IMR-90 (cell line): ENCODE data around the gene LCE3C. TPM values are rescaled to one million over a fixed set of nuclear protein-coding genes. Genes with fewer than 3 reads are reported as not detected.

Experiments
- ATAC-seq: fragments of 200-7000 bp; cut with Tn5 transposase; 2 replicates; pipeline ENCODE4 v1.9.1; 2020; ENCODE audit warnings: low read depth, mild to moderate bottlenecking, moderate library complexity
- BruUV-seq: library from RNA; stranded (reverse); fragments of 400-500 nt; replicated peaks from 2 replicates; lab custom pipeline; 2021; lab: Mats Ljungman, UMichigan
- CTCF ChIA-PET: fragments of 300-600 bp; formaldehyde crosslinking; extraction: SDS; loops from one replicate; lab custom pipeline; 2021; ENCODE audit warnings: antibody characterized with exemption; lab: Yijun Ruan, JAX
- POLR2A ChIA-PET: fragments of 300-600 bp; sonication (Branson Sonifier 250); formaldehyde crosslinking; loops from one replicate; lab custom pipeline; 2022; ENCODE audit warnings: antibody characterized with exemption; ENCODE audit not compliant: unreplicated experiment; lab: Charles Lee
- DNase-seq: peaks from one replicate; pipeline ENCODE4 v3.0.0; 2013
- H2AFZ ChIP-seq: replicated peaks from 2 replicates; pipeline ENCODE3; 2013; ENCODE audit warnings: low read length, mild to moderate bottlenecking; ENCODE audit not compliant: poor library complexity
- H2AK5ac ChIP-seq: 2 replicates; pipeline ENCODE4 v1.6.1; 2013; ENCODE audit warnings: low read depth, low read length, inconsistent platforms
- H2AK9ac ChIP-seq: replicated peaks from 2 replicates; pipeline ENCODE3; 2013; ENCODE audit warnings: mild to moderate bottlenecking, low read depth, low read length, moderate library complexity; ENCODE audit not compliant: poor library complexity
- H2BK120ac ChIP-seq: 2 replicates; pipeline ENCODE4 v1.6.1; 2013; ENCODE audit warnings: low read depth, low read length, inconsistent platforms
- H2BK15ac ChIP-seq: 3 replicates; pipeline ENCODE4 v1.6.1; 2013; ENCODE audit warnings: low read depth, low read length, inconsistent platforms
- H2BK20ac ChIP-seq: 2 replicates; pipeline ENCODE4 v1.6.1; 2013; ENCODE audit warnings: low read depth, mild to moderate bottlenecking, inconsistent platforms, low read length, moderate library complexity
- H2BK5ac ChIP-seq: 2 replicates; pipeline ENCODE4 v1.6.1; 2013; ENCODE audit warnings: mild to moderate bottlenecking, low read depth, low read length, inconsistent platforms; ENCODE audit not compliant: poor library complexity, severe bottlenecking
- H3K14ac ChIP-seq: replicated peaks from 2 replicates; pipeline ENCODE4 v1.6.1; 2013; ENCODE audit warnings: low read depth, low read length, inconsistent platforms
- H3K18ac ChIP-seq: 2 replicates; pipeline ENCODE4 v1.6.1; 2013; ENCODE audit warnings: low read depth, low read length, control low read depth
- H3K23ac ChIP-seq: 2 replicates; pipeline ENCODE4 v1.6.1; 2013; ENCODE audit warnings: low read depth, low read length, inconsistent platforms
- H3K27ac ChIP-seq: 2 replicates; pipeline ENCODE4 v1.5.1; 2013; ENCODE audit warnings: mild to moderate bottlenecking, control low read depth, low read length; ENCODE audit not compliant: insufficient read depth
- H3K27me3 ChIP-seq: 2 replicates; pipeline ENCODE4 v1.6.1; 2013; ENCODE audit warnings: low read length; ENCODE audit not compliant: control insufficient read depth, insufficient read depth
- H3K36me3 ChIP-seq: 2 replicates; pipeline ENCODE4 v1.6.1; 2013; ENCODE audit warnings: low read length, mixed read lengths; ENCODE audit not compliant: control insufficient read depth, insufficient read depth
- H3K4ac ChIP-seq: 2 replicates; pipeline ENCODE4 v1.6.1; 2013; ENCODE audit warnings: low read depth, low read length, inconsistent platforms
- H3K4me1 ChIP-seq: 2 replicates; pipeline ENCODE4 v1.6.1; 2013; ENCODE audit warnings: low read length, mixed read lengths; ENCODE audit not compliant: control insufficient read depth, insufficient read depth
- H3K4me2 ChIP-seq: 2 replicates; pipeline ENCODE4 v1.6.1; 2013; ENCODE audit warnings: low read depth, mild to moderate bottlenecking, control low read depth, low read length, moderate library complexity
- H3K4me3 ChIP-seq: 2 replicates; pipeline ENCODE4 v1.5.1; 2013; ENCODE audit warnings: low read depth, mild to moderate bottlenecking, control low read depth, low read length, moderate library complexity; ENCODE audit not compliant: insufficient read depth
- H3K56ac ChIP-seq: 2 replicates; pipeline ENCODE4 v1.6.1; 2013; ENCODE audit warnings: low read length, inconsistent platforms; ENCODE audit not compliant: insufficient read depth; ENCODE audit errors: extremely low read depth
- H3K79me1 ChIP-seq, 2 experiments: 2 replicates each; pipeline ENCODE4 v1.6.1; 2013; ENCODE audit warnings: low read length in 2 of 2, inconsistent platforms in 1 of 2, low read depth in 1 of 2
- H3K9ac ChIP-seq: 2 replicates; pipeline ENCODE4 v1.6.1; 2013; ENCODE audit warnings: low read depth, low read length, control low read depth
- H3K9me1 ChIP-seq: 2 replicates; pipeline ENCODE4 v1.6.1; 2013; ENCODE audit warnings: low read length, inconsistent platforms; ENCODE audit not compliant: insufficient read depth
- H3K9me3 ChIP-seq: 2 replicates; pipeline ENCODE4 v1.6.1; 2013; ENCODE audit warnings: low read length; ENCODE audit not compliant: control insufficient read depth, insufficient read depth
- H4K20me1 ChIP-seq: 2 replicates; pipeline ENCODE4 v1.6.1; 2013; ENCODE audit warnings: low read length, inconsistent platforms; ENCODE audit not compliant: insufficient read depth
- H4K5ac ChIP-seq: 2 replicates; pipeline ENCODE4 v1.6.1; 2013; ENCODE audit warnings: mild to moderate bottlenecking, low read depth, low read length, control low read depth
- H4K8ac ChIP-seq, 2 experiments: 2 replicates each; pipeline ENCODE4 v1.6.1; 2013; ENCODE audit warnings: low read depth in 2 of 2, low read length in 2 of 2, control low read depth in 1 of 2, inconsistent platforms in 1 of 2
- H4K91ac ChIP-seq: 2 replicates; pipeline ENCODE4 v1.6.1; 2013; ENCODE audit warnings: low read depth, low read length, inconsistent platforms; ENCODE audit not compliant: insufficient read depth
- SMC3 ChIP-seq: fragments of 150-350 bp; IDR thresholded peaks from 2 replicates; pipeline ENCODE4 v1.6.1; 2016; ENCODE audit warnings: low read depth, mild to moderate bottlenecking, antibody characterized with exemption, low read length, moderate library complexity
- WGBS, 2 experiments: methylation state at CpG; one replicate each; pipeline versions ENCODE4 v1.1.5 to v1.1.7; 2013; ENCODE audit warnings: missing lambda C conversion rate in 2 of 2; ENCODE audit not compliant: insufficient read length in 1 of 2; ENCODE audit errors: extremely low coverage in 2 of 2; 5-methylcytosine and 5-hydroxymethylcytosine counted together
- dilution Hi-C: fragments of 300-500 bp; cut with HindIII; formaldehyde crosslinking; loops from one replicate; pipeline ENCODE4 v1.14.3; 2018; ENCODE audit warnings: low sequenced_read_pairs; ENCODE audit not compliant: unreplicated experiment
- in situ Hi-C: fragments of 300-500 bp; cut with MboI; formaldehyde crosslinking; loops from 3 replicates; pipeline ENCODE4 v1.14.3; 2019; ENCODE audit warnings: low sequenced_read_pairs, inconsistent platforms, mixed read lengths
- intact Hi-C: fragments of 100-400 bp; cut with micrococcal nuclease; formaldehyde crosslinking; loops from 2 replicates; pipeline ENCODE4 v1.10.0; 2022
- polyA plus RNA-seq, 3 experiments: library from polyadenylated mRNA; depleted of rRNA; stranded (reverse); fragments of >200 nt; gene quantifications; 2 replicates each; pipeline ENCODE4 v1.2.3, GENCODE V29; 2012; ENCODE audit warnings: low replicate concordance in 1 of 3
- total RNA-seq: library from RNA; depleted of rRNA; stranded (reverse); fragments of >200 nt; gene quantifications from 2 replicates; pipeline ENCODE4 v1.2.3, GENCODE V29; 2012
- TF ChIP-seq, protein P1 (sequence below): conservative IDR thresholded peaks from 2 replicates; pipeline ENCODE4 v1.5.1; 2012; ENCODE audit warnings: mild to moderate bottlenecking, low read depth, low read length, improper control_type of control experiment

The LCE3C gene
- total and polyA plus RNA-seq, 2 of the 4 experiments (the other 2 are of a cell fraction): not detected

DNA sequence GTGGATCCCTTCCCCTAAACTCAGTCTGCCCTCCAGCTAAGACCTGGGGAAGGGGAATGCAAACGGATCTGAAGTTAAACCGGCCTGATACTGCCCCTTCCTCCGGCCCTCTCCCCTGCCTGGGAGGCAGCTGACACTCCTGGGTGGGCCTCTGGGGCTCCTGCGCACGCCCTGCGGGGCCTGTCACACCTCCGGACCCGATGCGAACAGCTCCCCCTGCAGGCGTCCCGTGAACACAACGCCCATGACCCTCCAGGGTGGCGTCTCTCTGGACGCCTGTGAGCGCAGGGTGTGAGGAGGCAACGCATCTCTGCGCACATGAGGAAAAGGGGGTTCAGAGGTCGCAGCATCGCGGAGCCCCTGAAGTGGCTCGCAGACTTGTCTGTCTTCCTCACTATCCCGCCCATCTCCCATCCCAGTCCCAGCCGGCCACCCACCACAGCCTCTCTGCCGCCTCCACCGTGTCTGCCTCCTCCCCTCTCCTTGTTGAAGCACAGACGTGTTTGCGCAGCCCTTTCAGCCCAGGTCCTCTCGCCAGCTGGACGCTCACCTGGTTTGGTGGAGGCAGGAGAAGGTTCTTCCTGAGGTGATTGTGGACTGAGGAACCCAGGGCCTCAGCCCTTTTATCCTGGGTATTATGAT is 23.3 kb downstream of the LCE3C start:
- no peak overlapping the region for H2BK15ac ChIP-seq
- peaks cover 3% of the 10 kb centered on the region for H3K9me3 ChIP-seq
- no peak overlapping the region for H2BK20ac ChIP-seq
- ChIA-PET CTCF (no interaction called here), POLR2A (no interaction called here)
- no peak overlapping the region for H3K56ac ChIP-seq
- no peak overlapping the region for H3K18ac ChIP-seq
- H2AK9ac ChIP-seq: no peak overlapping the region
- no peaks in the 10 kb centered on the region for H3K27me3 ChIP-seq
- WGBS, 2 experiments: 7% methylated on average over 9 of the region's 29 CpGs; no CpG with 5 or more reads in 1 of the 2 experiments
- H3K4me1 ChIP-seq: no peaks in the 10 kb centered on the region
- intact Hi-C loops (no loop called here), in situ Hi-C loops (loop anchor here (10.0 kb wide), 1 partner anchor 49 kb away; no protein-coding TSS in a partner anchor), dilution Hi-C loops (no loop called here)
- H3K14ac ChIP-seq: no peak overlapping the region
- H2AFZ ChIP-seq: no peak overlapping the region
- no peak overlapping the region for H3K4me3 ChIP-seq
- H3K4ac ChIP-seq: no peak overlapping the region
- ATAC-seq: no peak
- no peak overlapping the region for H4K5ac ChIP-seq
- DNase-seq: no peak
- H3K79me1 ChIP-seq: no peaks in the 10 kb centered on the region
- no peak overlapping the region for H2AK5ac ChIP-seq
- TF ChIP-seq, protein P1, sequence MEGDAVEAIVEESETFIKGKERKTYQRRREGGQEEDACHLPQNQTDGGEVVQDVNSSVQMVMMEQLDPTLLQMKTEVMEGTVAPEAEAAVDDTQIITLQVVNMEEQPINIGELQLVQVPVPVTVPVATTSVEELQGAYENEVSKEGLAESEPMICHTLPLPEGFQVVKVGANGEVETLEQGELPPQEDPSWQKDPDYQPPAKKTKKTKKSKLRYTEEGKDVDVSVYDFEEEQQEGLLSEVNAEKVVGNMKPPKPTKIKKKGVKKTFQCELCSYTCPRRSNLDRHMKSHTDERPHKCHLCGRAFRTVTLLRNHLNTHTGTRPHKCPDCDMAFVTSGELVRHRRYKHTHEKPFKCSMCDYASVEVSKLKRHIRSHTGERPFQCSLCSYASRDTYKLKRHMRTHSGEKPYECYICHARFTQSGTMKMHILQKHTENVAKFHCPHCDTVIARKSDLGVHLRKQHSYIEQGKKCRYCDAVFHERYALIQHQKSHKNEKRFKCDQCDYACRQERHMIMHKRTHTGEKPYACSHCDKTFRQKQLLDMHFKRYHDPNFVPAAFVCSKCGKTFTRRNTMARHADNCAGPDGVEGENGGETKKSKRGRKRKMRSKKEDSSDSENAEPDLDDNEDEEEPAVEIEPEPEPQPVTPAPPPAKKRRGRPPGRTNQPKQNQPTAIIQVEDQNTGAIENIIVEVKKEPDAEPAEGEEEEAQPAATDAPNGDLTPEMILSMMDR: 0 out of 2 replicates have a peak, but pooled peaks have one; percentile 3
- no peak for TF ChIP-seq SMC3
- no peak overlapping the region for H2BK120ac ChIP-seq
- BruUV-seq: no TSS peak
- H3K9me1 ChIP-seq: no peaks in the 10 kb centered on the region
- H4K91ac ChIP-seq: no peak overlapping the region
- H3K9ac ChIP-seq: no peak overlapping the region
- H3K4me2 ChIP-seq: no peak overlapping the region
- H2BK5ac ChIP-seq: no peak overlapping the region
- no peak overlapping the region for H3K27ac ChIP-seq
- H3K36me3 ChIP-seq: no peaks in the 10 kb centered on the region
- H4K8ac ChIP-seq: no peak overlapping the region
- H4K20me1 ChIP-seq: no peaks in the 10 kb centered on the region
- no peak overlapping the region for H3K23ac ChIP-seq
